ENCODE data around the gene ZNF598.

ZNF598 gene

GRCh38 chr16:2019518-2019920, 9.9 kb upstream of the ZNF598 start, which contains the start of gene NPW:
Gene NPW, plus strand, starts transcription at chr16:2019785.
- no peak within 1 kb of the TSS for H2AFZ ChIP-seq (ENCODE audit: low read depth)
- H3K9ac ChIP-seq: no peak within 1 kb of the TSS
- H4K20me1 ChIP-seq (ENCODE audit: insufficient read depth): no peaks in the 10 kb centered on the region
- H3K27me3 ChIP-seq (ENCODE audit: insufficient read depth, low read depth): peaks cover 12% of the 10 kb centered on the region; the same call in 1 of the 2 replicates
- no peaks in the 10 kb centered on the region for H3K79me2 ChIP-seq (ENCODE audit: insufficient read depth, low read depth)
- H3K4me2 ChIP-seq: no peak within 1 kb of the TSS
- H3K36me3 ChIP-seq (ENCODE audit: insufficient read depth): no peaks in the 10 kb centered on the region
- no peak within 1 kb of the TSS for H3K4me3 ChIP-seq (IDR thresholded peaks at IDR 0.05; ENCODE audit: insufficient read depth, low read depth, low read length)
- H3K27ac ChIP-seq: no peak within 1 kb of the TSS
- peaks cover 10% of the 10 kb centered on the region for H3K4me1 ChIP-seq (ENCODE audit: low read depth, poor library complexity, severe bottlenecking)
- TF ChIP-seq CTCF (conservative IDR thresholded peaks at IDR 0.05; ENCODE audit: low read depth, low read length): no peak

GRCh38 chr16:2016407-2016922, 6.8 kb upstream of the ZNF598 start:
- H3K4me2 ChIP-seq: no peak overlapping the region
- no peaks in the 10 kb centered on the region for H3K4me1 ChIP-seq (ENCODE audit: low read depth, poor library complexity, severe bottlenecking)
- H3K9ac ChIP-seq: no peak overlapping the region

GRCh38 chr16:2015947-2016208, 6.3 kb upstream of the ZNF598 start:
- H3K9ac ChIP-seq: no peak overlapping the region
- H3K4me1 ChIP-seq (ENCODE audit: low read depth, poor library complexity, severe bottlenecking): no peaks in the 10 kb centered on the region
- no peaks in the 10 kb centered on the region for H3K36me3 ChIP-seq (ENCODE audit: insufficient read depth)
- H2AFZ ChIP-seq (ENCODE audit: low read depth): no peak overlapping the region
- H3K79me2 ChIP-seq (ENCODE audit: insufficient read depth, low read depth): no peaks in the 10 kb centered on the region
- TF ChIP-seq CTCF (conservative IDR thresholded peaks at IDR 0.05; ENCODE audit: low read depth, low read length): no peak
- no peak overlapping the region for H3K27ac ChIP-seq
- no peak overlapping the region for H3K4me3 ChIP-seq (IDR thresholded peaks at IDR 0.05; ENCODE audit: insufficient read depth, low read depth, low read length)
- H3K4me2 ChIP-seq: no peak overlapping the region
- peaks cover 1% of the 10 kb centered on the region; the same call in 1 of the 2 replicates for H3K27me3 ChIP-seq (ENCODE audit: insufficient read depth, low read depth)
- no peaks in the 10 kb centered on the region for H4K20me1 ChIP-seq (ENCODE audit: insufficient read depth)

More at GRCh38 chr16:2016407-2016922, 6.8 kb upstream of the ZNF598 start:
- Histone ChIP-seq H3K27ac (no peak overlapping the region), H3K36me3 (ENCODE audit: insufficient read depth) (no peaks in the 10 kb centered on the region), H3K79me2 (ENCODE audit: insufficient read depth, low read depth) (no peaks in the 10 kb centered on the region), H4K20me1 (ENCODE audit: insufficient read depth) (no peaks in the 10 kb centered on the region), H3K4me3 (IDR thresholded peaks at IDR 0.05; ENCODE audit: insufficient read depth, low read depth, low read length) (no peak overlapping the region), H3K27me3 (ENCODE audit: insufficient read depth, low read depth) (peaks cover 7% of the 10 kb centered on the region; the same call in 1 of the 2 replicates), H2AFZ (ENCODE audit: low read depth) (no peak overlapping the region)
- TF ChIP-seq CTCF (conservative IDR thresholded peaks at IDR 0.05; ENCODE audit: low read depth, low read length): peak; percentile 51

GRCh38 chr16:2015117-2015946, 5.7 kb upstream of the ZNF598 start:
- H3K4me1 ChIP-seq (ENCODE audit: low read depth, poor library complexity, severe bottlenecking): peaks cover 5% of the 10 kb centered on the region
- no peak overlapping the region for H3K27ac ChIP-seq
- no peaks in the 10 kb centered on the region for H4K20me1 ChIP-seq (ENCODE audit: insufficient read depth)
- no peak overlapping the region for H3K9ac ChIP-seq
- H2AFZ ChIP-seq (ENCODE audit: low read depth): no peak overlapping the region
- H3K4me2 ChIP-seq: no peak overlapping the region
- H3K4me3 ChIP-seq (IDR thresholded peaks at IDR 0.05; ENCODE audit: insufficient read depth, low read depth, low read length): no peak overlapping the region
- no peaks in the 10 kb centered on the region; the same call in 1 of the 2 replicates for H3K27me3 ChIP-seq (ENCODE audit: insufficient read depth, low read depth)
- H3K36me3 ChIP-seq (ENCODE audit: insufficient read depth): no peaks in the 10 kb centered on the region
- H3K79me2 ChIP-seq (ENCODE audit: insufficient read depth, low read depth): no peaks in the 10 kb centered on the region
- TF ChIP-seq CTCF (conservative IDR thresholded peaks at IDR 0.05; ENCODE audit: low read depth, low read length): no peak
